GM18502 (cell line): ENCODE measurements around the gene TBC1D17.

Experiments
- ATAC-seq: cut with Tn5 transposase; IDR thresholded peaks from one replicate; pipeline ENCODE4 v1.9.1; 2021; ENCODE audit warnings: mild to moderate bottlenecking; ENCODE audit not compliant: unreplicated experiment, poor library complexity

The TBC1D17 gene

DNA sequence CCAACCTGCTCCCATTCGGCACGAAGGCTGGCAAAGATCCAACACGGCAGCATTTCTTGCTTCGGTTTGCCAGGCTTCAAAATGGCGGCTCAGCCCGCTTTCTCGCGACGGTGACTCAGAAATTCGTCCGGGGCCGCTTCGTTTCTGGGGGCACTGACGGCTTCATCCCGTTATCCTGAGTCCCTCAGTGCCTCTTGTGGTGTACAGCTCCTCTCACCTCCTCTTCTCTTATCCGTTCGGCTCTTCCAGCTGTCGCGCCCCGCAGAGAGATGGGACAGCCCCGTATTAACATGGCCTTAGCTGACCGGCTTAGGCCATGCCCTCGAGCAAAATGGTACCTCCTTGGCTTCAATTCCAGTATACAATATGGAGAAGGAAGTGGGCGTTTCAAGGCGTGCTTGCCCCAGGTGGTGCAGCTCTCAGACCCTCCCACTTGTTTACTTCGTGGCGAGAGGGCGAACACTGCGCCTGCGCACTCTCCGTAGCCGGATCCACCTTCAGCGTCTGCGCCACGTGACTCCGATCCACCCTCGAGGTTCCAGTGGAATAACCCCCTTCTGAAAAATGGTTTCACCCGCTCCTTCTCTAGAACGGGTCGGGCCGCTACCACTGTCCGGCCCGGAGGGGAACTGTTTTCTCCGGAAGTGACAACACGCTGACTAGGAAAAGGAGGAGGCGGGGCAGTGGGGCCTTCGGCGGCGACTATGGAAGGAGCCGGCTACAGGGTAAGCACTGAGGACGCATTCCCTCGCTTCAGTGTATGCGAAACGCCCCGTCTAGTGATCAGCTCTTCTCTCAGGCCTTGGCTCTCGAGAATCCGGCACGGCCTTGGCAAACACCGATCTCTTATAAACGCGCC lies at the start of gene TBC1D17, which contains the start of gene AKT1S1:
Gene TBC1D17, plus strand, starts transcription at position 683 of the 859 bp plus-strand sequence. Its CDS starts 22 bp downstream, at position 705.
Gene AKT1S1, minus strand, starts transcription at position 336 of the 859 bp plus-strand sequence. CDS start 4,060 bp downstream, outside the sequence.
- peak; percentile 54 for ATAC-seq

GRCh38 chr19:49829200-49829599 lies 48.3 kb upstream of the TBC1D17 start:
- no peak for ATAC-seq

GRCh38 chr19:49829721-49830120 lies 47.8 kb upstream of the TBC1D17 start:
- ATAC-seq = no peak

- ATAC-seq = no peak
Observed at GRCh38 chr19:49830766-49831165, 46.7 kb upstream of the TBC1D17 start.

DNA sequence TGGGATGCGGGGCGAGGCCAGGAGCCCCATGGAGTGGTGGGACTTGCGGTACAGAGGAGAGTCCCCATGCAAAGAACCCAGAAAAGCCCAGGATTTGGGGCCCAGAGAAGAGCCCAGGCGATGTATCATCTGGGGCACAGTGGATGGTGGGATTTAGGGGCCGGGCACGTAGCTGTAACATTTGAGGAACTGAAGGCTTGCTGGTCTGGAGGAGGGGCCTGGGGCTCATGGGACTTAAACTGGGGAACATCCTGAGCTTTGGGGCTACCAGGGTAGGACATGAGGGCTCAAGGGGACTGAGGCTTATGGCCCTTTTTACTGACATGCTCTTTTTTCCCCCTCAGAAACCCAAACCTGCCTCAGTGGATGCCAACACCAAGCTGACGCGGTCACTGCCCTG lies 45.9 kb upstream of the TBC1D17 start:
- ATAC-seq = no peak

- no peak for ATAC-seq
Observed at GRCh38 chr19:49832556-49832955, 44.9 kb upstream of the TBC1D17 start.

DNA sequence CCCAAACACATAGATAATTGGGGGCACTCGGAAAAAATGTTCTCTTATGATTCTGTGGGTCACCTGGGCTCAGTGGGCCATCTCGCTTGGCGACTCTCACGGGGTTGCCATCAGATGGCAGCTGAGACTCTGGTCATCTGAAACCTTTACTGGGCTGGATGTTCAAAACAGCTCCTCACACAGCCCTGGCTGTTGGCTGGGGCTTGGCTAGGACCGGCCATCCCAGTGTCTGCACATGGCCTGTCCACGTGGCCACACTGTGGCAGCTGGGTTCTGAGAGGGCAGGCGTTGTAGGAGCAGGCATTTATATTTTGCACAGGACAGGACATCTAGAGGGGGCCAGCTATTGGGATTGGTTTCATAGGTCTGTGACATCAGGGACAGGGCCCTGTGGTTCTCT lies 43.9 kb upstream of the TBC1D17 start:
- no peak for ATAC-seq

DNA sequence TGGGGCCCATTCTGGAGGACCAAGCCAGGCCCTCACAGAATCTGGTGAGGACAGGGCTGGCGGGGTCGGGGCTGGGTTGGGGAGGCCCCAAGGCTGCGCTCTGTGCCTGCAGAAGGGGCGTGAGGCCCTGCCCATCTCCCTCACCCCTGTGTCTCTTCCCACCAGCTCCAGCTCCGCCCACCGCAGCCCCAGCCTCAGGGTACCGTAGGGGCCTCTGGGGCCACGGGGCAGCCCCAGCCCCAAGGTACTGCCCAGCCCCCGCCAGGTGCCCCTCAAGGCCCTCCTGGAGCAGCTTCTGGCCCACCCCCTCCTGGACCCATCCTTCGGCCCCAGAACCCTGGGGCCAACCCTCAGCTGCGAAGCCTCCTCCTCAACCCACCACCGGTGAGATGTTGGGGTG lies 41.9 kb upstream of the TBC1D17 start:
- no peak for ATAC-seq

GRCh38 chr19:49836176-49837008 lies 41.1 kb upstream of the TBC1D17 start:
- no peak for ATAC-seq

- no peak for ATAC-seq
Observed at GRCh38 chr19:49837009-49837310, 40.5 kb upstream of the TBC1D17 start.

GRCh38 chr19:49837425-49837824 lies 40.1 kb upstream of the TBC1D17 start:
- no peak for ATAC-seq

DNA sequence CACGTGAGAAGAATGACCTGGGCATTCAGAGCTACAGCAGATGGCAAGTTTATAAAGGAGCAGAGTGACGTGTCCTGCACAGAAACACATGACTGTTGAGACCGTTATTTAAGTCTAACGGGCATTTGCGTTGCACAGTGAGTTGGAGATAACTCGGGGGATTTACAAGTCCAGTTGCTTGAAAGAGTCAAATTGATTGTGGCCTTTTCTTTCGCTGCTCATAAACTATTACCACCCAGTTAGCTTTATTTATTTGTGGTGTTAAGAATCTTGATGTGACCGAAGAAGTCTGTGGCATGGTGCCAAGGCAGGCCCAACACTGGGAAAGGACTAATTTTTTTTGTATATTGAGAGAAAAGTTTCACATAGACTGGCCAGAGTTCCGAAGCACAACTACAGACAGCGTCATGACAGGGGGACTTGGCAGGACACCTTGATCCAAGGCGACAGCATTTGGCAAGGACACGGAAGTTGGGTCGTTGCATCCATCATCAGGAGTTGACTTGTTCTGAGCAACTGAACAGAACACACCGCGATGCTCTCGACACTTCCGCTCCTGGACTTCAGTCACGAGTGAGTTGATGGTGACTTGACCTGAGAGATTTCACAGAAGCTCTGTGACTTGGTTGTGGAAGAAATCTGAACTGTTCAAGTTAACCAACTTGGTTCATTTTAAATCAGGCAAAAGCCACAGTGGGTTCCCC lies 38.5 kb upstream of the TBC1D17 start:
- no peak for ATAC-seq

DNA sequence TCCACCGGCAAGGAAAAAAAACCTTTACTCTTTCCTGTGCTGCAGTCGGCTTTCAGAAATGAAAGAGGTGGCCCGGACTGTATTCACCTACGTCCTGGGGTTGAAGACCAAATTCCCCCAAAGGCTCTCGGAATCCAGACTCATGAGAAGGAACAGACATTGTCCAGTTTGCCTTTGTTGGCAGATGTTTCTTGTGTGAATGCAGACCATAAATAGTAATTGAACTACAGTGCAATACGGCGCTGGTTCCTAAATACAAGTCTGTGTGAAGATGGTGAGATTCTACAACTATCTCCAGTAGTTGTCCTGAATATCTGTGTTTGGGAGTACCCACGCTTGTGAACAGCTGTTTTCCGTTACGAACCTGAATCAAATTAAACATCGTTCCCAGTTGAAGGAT lies 37.8 kb upstream of the TBC1D17 start:
- ATAC-seq = no peak

- ATAC-seq = no peak
Observed at GRCh38 chr19:49840321-49840720, 37.2 kb upstream of the TBC1D17 start.

- ATAC-seq = no peak
Observed at GRCh38 chr19:49840736-49841249, 36.7 kb upstream of the TBC1D17 start.

DNA sequence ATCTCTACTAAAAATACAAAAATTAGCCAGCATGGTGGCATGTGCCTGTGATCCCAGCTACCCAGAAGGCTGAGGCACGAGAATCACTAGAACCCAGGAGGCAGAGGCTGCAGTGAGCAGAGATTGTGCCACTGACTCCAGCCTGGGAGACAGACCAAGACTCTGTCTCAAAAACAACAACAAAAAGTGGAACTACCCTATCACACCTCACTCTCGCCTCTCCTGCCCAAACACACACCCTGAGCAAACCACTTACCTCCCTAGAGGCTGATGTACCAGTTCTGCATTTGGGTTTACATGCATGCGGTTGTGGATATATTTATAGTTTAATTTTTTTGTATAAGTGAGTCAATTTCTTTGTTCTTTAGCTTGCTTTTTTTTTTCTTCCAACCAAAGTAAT lies 34.2 kb upstream of the TBC1D17 start:
- ATAC-seq = no peak

DNA sequence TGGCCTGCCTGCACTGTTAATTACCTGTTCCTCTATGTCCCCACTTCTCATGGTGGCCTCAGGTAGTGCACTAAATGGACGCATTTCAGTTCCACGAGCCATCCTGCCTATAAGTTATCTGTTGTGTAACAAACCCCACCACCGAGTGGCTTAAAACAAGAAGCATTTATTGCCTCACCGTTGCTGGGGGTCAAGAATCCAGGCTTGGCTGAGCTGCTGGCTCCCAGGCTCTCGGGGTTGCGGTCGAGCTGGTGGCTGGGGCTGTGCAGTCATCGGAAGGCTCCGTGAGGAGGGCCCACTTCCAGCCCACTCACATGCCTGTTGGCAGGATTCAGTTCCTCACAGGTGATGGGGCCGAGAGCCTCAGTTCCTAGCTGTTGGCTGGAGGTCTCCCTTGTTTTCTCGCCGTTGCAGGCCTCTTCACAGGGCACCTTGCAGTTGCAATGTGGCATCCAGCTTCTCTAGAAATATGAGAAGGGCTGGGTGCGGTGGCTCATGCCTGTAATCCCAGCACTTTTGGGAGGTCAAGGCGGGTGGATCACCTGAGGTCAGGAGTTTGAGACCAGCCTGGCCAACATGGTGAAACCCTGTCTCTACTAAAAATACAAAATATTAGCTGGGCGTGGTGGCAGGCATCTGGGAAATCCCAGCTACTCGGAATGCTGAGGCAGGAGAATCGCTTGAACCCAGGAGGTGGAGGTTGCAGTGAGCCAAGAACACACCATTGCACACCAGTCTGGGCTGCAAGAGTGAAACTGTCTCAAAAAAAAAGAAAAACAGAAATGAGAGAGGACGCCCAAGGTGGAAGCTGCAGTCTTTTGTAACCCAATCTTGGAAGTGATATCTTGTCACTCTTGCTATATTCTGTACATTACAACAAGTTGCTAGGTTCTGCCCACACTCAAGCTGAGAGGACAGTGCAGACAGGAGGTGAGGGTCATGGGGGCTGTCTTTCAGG lies 33.1 kb upstream of the TBC1D17 start:
- no peak for ATAC-seq

DNA sequence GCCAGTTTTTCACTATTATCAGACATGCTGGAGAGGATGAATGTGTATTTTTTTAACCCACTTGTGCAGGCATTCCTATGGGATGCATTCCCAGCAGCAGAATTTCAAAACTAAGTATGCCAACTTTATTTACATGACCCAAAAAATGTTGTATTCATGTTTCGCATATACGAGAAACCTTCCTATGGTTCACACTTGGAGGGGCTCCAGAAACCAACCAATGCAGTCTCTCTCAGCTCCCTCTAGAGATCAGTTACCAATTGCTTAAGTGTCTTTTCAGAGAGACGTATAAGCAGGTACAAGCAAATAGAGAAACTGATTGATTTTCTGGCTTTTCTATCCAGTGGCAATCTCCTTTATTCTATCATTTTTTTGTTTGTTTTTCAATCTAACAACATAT lies 32.1 kb upstream of the TBC1D17 start:
- no peak for ATAC-seq

GRCh38 chr19:49846408-49846807 lies 31.1 kb upstream of the TBC1D17 start:
- no peak for ATAC-seq
